ENCODE data around the gene TMEM178B. TPM values are rescaled to one million over a fixed set of nuclear protein-coding genes. Genes with fewer than 3 reads are reported as not detected.
A peak's percentile ranks its signal among the peaks of the same experiment; 100 is the strongest.
"Not testable (repeated sequence)": the region's sequence is repeated elsewhere in the genome, so short reads cannot be mapped to it uniquely, and the experiment has no call there.

The TMEM178B gene
- total RNA-seq, 4 donors from 2014 or later: 0.42 to 2.5 (median 0.92) TPM

- Histone ChIP-seq H3K9me3 (no peaks in the 10 kb centered on the region), H3K4me3 (no peak overlapping the region), H3K36me3 (no peaks in the 10 kb centered on the region), H3K27ac (replicated peaks in 1 of 4) (no peak overlapping the region), H3K4me1 (no peaks in the 10 kb centered on the region), H3K27me3 (no peaks in the 10 kb centered on the region)
- peak; percentile 60 for DNase-seq (ENCODE audit: extremely low spot score)
- intact Hi-C loops (cut with DNase I): no loop called here
- 64% methylated on average over 2 of the region's 2 CpGs for WGBS
- no peak for TF ChIP-seq CTCF (IDR thresholded peaks at IDR 0.05)
- TF ChIP-seq EP300 (IDR thresholded peaks at IDR 0.05): no peak
- TF ChIP-seq POLR2AphosphoS5 (IDR thresholded peaks at IDR 0.05): no peak
- no peak for TF ChIP-seq POLR2A (IDR thresholded peaks at IDR 0.05; ENCODE audit: low read depth)
These were observed 91.7 kb downstream of the TMEM178B start for GRCh38 chr7:141165521-141165920.

GRCh38 chr7:141166926-141167325 lies 93.1 kb downstream of the TMEM178B start:
- H3K27ac ChIP-seq (replicated peaks in 1 of 4): no peak overlapping the region
- no peaks in the 10 kb centered on the region for H3K4me1 ChIP-seq
- H3K4me3 ChIP-seq: no peak overlapping the region
- no peak for DNase-seq (ENCODE audit: extremely low spot score)
- no peaks in the 10 kb centered on the region for H3K27me3 ChIP-seq
- no peak for TF ChIP-seq POLR2A (IDR thresholded peaks at IDR 0.05; ENCODE audit: low read depth)
- TF ChIP-seq POLR2AphosphoS5 (IDR thresholded peaks at IDR 0.05): no peak
- TF ChIP-seq EP300 (IDR thresholded peaks at IDR 0.05): no peak
- TF ChIP-seq CTCF (IDR thresholded peaks at IDR 0.05): no peak
- 81% methylated on average over 6 of the region's 6 CpGs for WGBS
- no peaks in the 10 kb centered on the region for H3K36me3 ChIP-seq
- intact Hi-C loops (cut with DNase I): no loop called here
- H3K9me3 ChIP-seq: no peaks in the 10 kb centered on the region

GRCh38 chr7:141167381-141167964 lies 93.6 kb downstream of the TMEM178B start:
- intact Hi-C loops (cut with DNase I): no loop called here
- DNase-seq (ENCODE audit: extremely low spot score): peak; percentile 81
- Histone ChIP-seq H3K36me3 (no peaks in the 10 kb centered on the region), H3K27me3 (no peaks in the 10 kb centered on the region), H3K27ac (replicated peaks in 1 of 4) (no peak overlapping the region), H3K9me3 (no peaks in the 10 kb centered on the region), H3K4me1 (no peaks in the 10 kb centered on the region), H3K4me3 (no peak overlapping the region)
- TF ChIP-seq POLR2A (IDR thresholded peaks at IDR 0.05; ENCODE audit: low read depth) (no peak), POLR2AphosphoS5 (IDR thresholded peaks at IDR 0.05) (no peak), CTCF (IDR thresholded peaks at IDR 0.05) (no peak), EP300 (IDR thresholded peaks at IDR 0.05) (no peak)
- 76% methylated on average over 11 of the region's 11 CpGs for WGBS

- intact Hi-C loops (cut with DNase I); H3K27me3 ChIP-seq; H3K36me3 ChIP-seq; H3K4me3 ChIP-seq; H3K4me1 ChIP-seq; H3K27ac ChIP-seq (replicated peaks in 1 of 4); H3K9me3 ChIP-seq: not testable (repeated sequence)
- DNase-seq (ENCODE audit: extremely low spot score): peak; percentile 39
- WGBS: 94% methylated on average over 2 of the region's 2 CpGs
These were observed 95.3 kb downstream of the TMEM178B start for GRCh38 chr7:141169157-141169556.

GRCh38 chr7:141175728-141176127 lies 101.9 kb downstream of the TMEM178B start:
- DNase-seq (ENCODE audit: extremely low spot score); H3K27ac ChIP-seq (replicated peaks in 1 of 4); intact Hi-C loops (cut with DNase I); H3K36me3 ChIP-seq; H3K27me3 ChIP-seq; H3K9me3 ChIP-seq; H3K4me1 ChIP-seq; H3K4me3 ChIP-seq: not testable (repeated sequence)
- 75% methylated on average over 1 of the region's 1 CpG for WGBS

GRCh38 chr7:141177120-141177519 lies 103.3 kb downstream of the TMEM178B start:
- DNase-seq (ENCODE audit: extremely low spot score); H3K36me3 ChIP-seq; intact Hi-C loops (cut with DNase I); H3K27ac ChIP-seq (replicated peaks in 1 of 4); H3K27me3 ChIP-seq; H3K4me3 ChIP-seq; H3K9me3 ChIP-seq; H3K4me1 ChIP-seq: not testable (repeated sequence)
- 82% methylated on average over 5 of the region's 5 CpGs for WGBS

Data from esophagus muscularis mucosa (tissue), 4 donors.